ENCODE measurements around the gene PCSK6.

GRCh38 chr15:101458158-101458900 is 31.2 kb downstream of the PCSK6 start:
- TF ChIP-seq ZFP30 (CRISPR knock-in tag; IDR thresholded peaks at IDR 0.05) (no peak), PATZ1 (CRISPR knock-in tag; IDR thresholded peaks at IDR 0.05; ENCODE audit: borderline replicate concordance) (no peak), TSHZ2 (CRISPR knock-in tag; IDR thresholded peaks at IDR 0.05) (no peak), RARB (CRISPR knock-in tag; IDR thresholded peaks at IDR 0.05) (no peak), OSR1 (CRISPR knock-in tag; IDR thresholded peaks at IDR 0.05) (no peak), SNAI2 (CRISPR knock-in tag; IDR thresholded peaks at IDR 0.05) (no peak), ZNF565 (CRISPR knock-in tag; conservative IDR thresholded peaks at IDR 0.05; ENCODE audit: low read depth) (no peak), ZFP3 (CRISPR knock-in tag; IDR thresholded peaks at IDR 0.05) (no peak), BACH2 (CRISPR knock-in tag; IDR thresholded peaks at IDR 0.05; ENCODE audit: borderline replicate concordance) (no peak)

Measured in SK-N-SH treated with all-trans-retinoic acid at 6 μM for 48 hours (cell line).